Transverse colon (tissue), 3 donors: Measurements from ENCODE around the gene PCNX1.

Experiments used
- POLR2A ChIP-seq: fragments of 450-650 bp; IDR thresholded peaks from one replicate; pipeline ENCODE4 v1.6.1; 2016; ENCODE audit warnings: antibody characterized with exemption, mild to moderate bottlenecking, moderate library complexity
- TF ChIP-seq, protein P1 (sequence below), 5 experiments: fragments of 200-600 bp in 3 of 5; fragments of 450-650 bp in 2 of 5; sonication (generic) in 3 of 5; IDR thresholded peaks; 1 replicate in 2 of 5; 2 replicates in 3 of 5; pipeline ENCODE4 v1.5.1; 2016 to 2017; ENCODE audit warnings: antibody characterized with exemption in 5 of 5, inconsistent platforms in 3 of 5, mild to moderate bottlenecking in 2 of 5, moderate library complexity in 1 of 5

GRCh38 chr14:70926235-70926830 lies 19.1 kb downstream of the PCNX1 start:
- TF ChIP-seq, protein P1, sequence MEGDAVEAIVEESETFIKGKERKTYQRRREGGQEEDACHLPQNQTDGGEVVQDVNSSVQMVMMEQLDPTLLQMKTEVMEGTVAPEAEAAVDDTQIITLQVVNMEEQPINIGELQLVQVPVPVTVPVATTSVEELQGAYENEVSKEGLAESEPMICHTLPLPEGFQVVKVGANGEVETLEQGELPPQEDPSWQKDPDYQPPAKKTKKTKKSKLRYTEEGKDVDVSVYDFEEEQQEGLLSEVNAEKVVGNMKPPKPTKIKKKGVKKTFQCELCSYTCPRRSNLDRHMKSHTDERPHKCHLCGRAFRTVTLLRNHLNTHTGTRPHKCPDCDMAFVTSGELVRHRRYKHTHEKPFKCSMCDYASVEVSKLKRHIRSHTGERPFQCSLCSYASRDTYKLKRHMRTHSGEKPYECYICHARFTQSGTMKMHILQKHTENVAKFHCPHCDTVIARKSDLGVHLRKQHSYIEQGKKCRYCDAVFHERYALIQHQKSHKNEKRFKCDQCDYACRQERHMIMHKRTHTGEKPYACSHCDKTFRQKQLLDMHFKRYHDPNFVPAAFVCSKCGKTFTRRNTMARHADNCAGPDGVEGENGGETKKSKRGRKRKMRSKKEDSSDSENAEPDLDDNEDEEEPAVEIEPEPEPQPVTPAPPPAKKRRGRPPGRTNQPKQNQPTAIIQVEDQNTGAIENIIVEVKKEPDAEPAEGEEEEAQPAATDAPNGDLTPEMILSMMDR (IDR thresholded peaks at IDR 0.05): no peak
- no peak for TF ChIP-seq POLR2A
